GM23248 (cell line): ENCODE results near the gene ADAMTS3. TPM values are rescaled to one million over a fixed set of nuclear protein-coding genes. Genes with fewer than 3 reads are reported as not detected.
A peak's percentile ranks its signal among the peaks of the same experiment; 100 is the strongest.

Experiments
- DNase-seq: peaks from one replicate; pipeline ENCODE4 v3.0.0-alpha.2; 2015
- H2AFZ ChIP-seq: fragments of 200-600 bp; sonication (generic); 2 replicates; pipeline ENCODE4 v1.6.1; 2016; ENCODE audit warnings: antibody characterized with exemption
- H3F3A ChIP-seq: fragments of 200-600 bp; sonication (generic); 2 replicates; pipeline ENCODE4 v1.6.1; 2016; ENCODE audit warnings: mild to moderate bottlenecking, antibody characterized with exemption, mixed run types; ENCODE audit not compliant: insufficient read depth
- H3K27ac ChIP-seq: fragments of 200-600 bp; sonication (generic); 2 replicates; pipeline ENCODE4 v1.5.1; 2016; ENCODE audit warnings: mild to moderate bottlenecking
- H3K27me3 ChIP-seq: fragments of 200-600 bp; sonication (generic); replicated peaks from 2 replicates; pipeline ENCODE4 v1.6.1; 2016; ENCODE audit warnings: mild to moderate bottlenecking; ENCODE audit not compliant: insufficient read depth
- H3K36me3 ChIP-seq: fragments of 200-600 bp; sonication (generic); 2 replicates; pipeline ENCODE4 v1.6.1; 2016; ENCODE audit warnings: low read depth, mild to moderate bottlenecking
- H3K4me1 ChIP-seq: fragments of 200-600 bp; sonication (generic); 2 replicates; pipeline ENCODE4 v1.6.1; 2016; ENCODE audit warnings: mild to moderate bottlenecking; ENCODE audit not compliant: insufficient read depth
- H3K4me2 ChIP-seq: fragments of 200-600 bp; sonication (generic); one replicate; pipeline ENCODE4 v1.6.1; 2016; ENCODE audit warnings: mild to moderate bottlenecking; ENCODE audit not compliant: unreplicated experiment
- H3K4me3 ChIP-seq: fragments of 200-600 bp; sonication (generic); 2 replicates; pipeline ENCODE4 v1.5.1; 2016; ENCODE audit warnings: mild to moderate bottlenecking
- H3K79me2 ChIP-seq: fragments of 200-600 bp; sonication (generic); 2 replicates; pipeline ENCODE4 v1.6.1; 2016; ENCODE audit warnings: mild to moderate bottlenecking; ENCODE audit not compliant: insufficient read depth
- H3K9ac ChIP-seq: fragments of 200-600 bp; sonication (generic); 2 replicates; pipeline ENCODE4 v1.6.1; 2016; ENCODE audit warnings: mild to moderate bottlenecking
- H3K9me2 ChIP-seq: fragments of 200-600 bp; sonication (generic); 2 replicates; pipeline ENCODE4 v1.6.1; 2016; ENCODE audit warnings: mixed run types, mild to moderate bottlenecking, moderate library complexity; ENCODE audit not compliant: insufficient read depth
- H3K9me3 ChIP-seq: fragments of 200-600 bp; sonication (generic); one replicate; pipeline ENCODE4 v1.6.1; 2017; ENCODE audit warnings: low read depth
- H4K20me1 ChIP-seq: fragments of 200-600 bp; sonication (generic); 2 replicates; pipeline ENCODE4 v1.6.0; 2016; ENCODE audit not compliant: insufficient read depth
- EZH2 ChIP-seq: fragments of 200-600 bp; sonication (generic); IDR thresholded peaks from 2 replicates; pipeline ENCODE4 v1.6.1; 2018; ENCODE audit warnings: antibody characterized with exemption, mild to moderate bottlenecking; ENCODE audit not compliant: insufficient read depth, poor library complexity, severe bottlenecking
- EZH2phosphoT487 ChIP-seq: fragments of 200-600 bp; sonication (generic); IDR thresholded peaks from 2 replicates; pipeline ENCODE4 v1.6.1; 2018; ENCODE audit warnings: antibody characterized with exemption, moderate library complexity, mild to moderate bottlenecking, low read depth; ENCODE audit not compliant: insufficient read depth
- WGBS, 2 experiments: methylation state at CpG; one replicate each; pipeline ENCODE4 v1.1.6; 2015 to 2017; ENCODE audit warnings: low lambda C conversion rate in 2 of 2, low coverage in 1 of 2; ENCODE audit errors: missing lambda C conversion rate in 2 of 2; 5-methylcytosine and 5-hydroxymethylcytosine counted together
- in situ Hi-C: fragments of 300-500 bp; cut with MboI; formaldehyde crosslinking; loops from 2 replicates; pipeline ENCODE4 v1.15.0; 2020
- polyA plus RNA-seq: library from polyadenylated mRNA; unstranded; fragments of >200 nt; fragmentation: Nextera tagmentation; extraction: Ambion mirVana; gene quantifications from 2 replicates; pipeline ENCODE4 v1.2.1, GENCODE V29; 2016
- total RNA-seq: library from RNA; depleted of rRNA; stranded (reverse); fragments of >200 nt; shearing (Covaris generic); gene quantifications from 2 replicates; pipeline ENCODE4 v1.2.3, GENCODE V29; 2014; rRNA removed

Gene ADAMTS3
- total RNA-seq (0.43 and 1.3 TPM in 2 replicates), polyA plus RNA-seq (0.20 and 0.44 TPM in 2 replicates)

- in situ Hi-C loops: no loop called here
- peak within 1 kb of the TSS; percentile 94 for H3K4me3 ChIP-seq
- peak within 1 kb of the TSS; percentile 71 for H3K9ac ChIP-seq
- H3K27me3 ChIP-seq: no peaks in the 10 kb centered on the region
- no peak within 1 kb of the TSS for H3K27ac ChIP-seq
- no peaks in the 10 kb centered on the region for H3K9me2 ChIP-seq
- peak within 1 kb of the TSS; percentile 97 for H2AFZ ChIP-seq
- H3K4me1 ChIP-seq: no peaks in the 10 kb centered on the region
- peak; percentile 67 for DNase-seq
- no peaks in the 10 kb centered on the region for H3K79me2 ChIP-seq
- 1 to 2% methylated on average over 30 to 46 of the region's 59 CpGs for WGBS, 2 experiments
- no peaks in the 10 kb centered on the region for H3F3A ChIP-seq
- peak within 1 kb of the TSS; percentile 96 for H3K4me2 ChIP-seq
- H4K20me1 ChIP-seq: no peaks in the 10 kb centered on the region
- H3K36me3 ChIP-seq: no peaks in the 10 kb centered on the region
- TF ChIP-seq EZH2 (no peak), EZH2phosphoT487 (no peak)
- H3K9me3 ChIP-seq: no peaks in the 10 kb centered on the region
Observed at GRCh38 chr4:72568959-72569718, at the start of gene ADAMTS3. Gene ADAMTS3, minus strand, starts transcription at chr4:72569221. Its CDS starts 459 bp downstream, at chr4:72568762.

DNA sequence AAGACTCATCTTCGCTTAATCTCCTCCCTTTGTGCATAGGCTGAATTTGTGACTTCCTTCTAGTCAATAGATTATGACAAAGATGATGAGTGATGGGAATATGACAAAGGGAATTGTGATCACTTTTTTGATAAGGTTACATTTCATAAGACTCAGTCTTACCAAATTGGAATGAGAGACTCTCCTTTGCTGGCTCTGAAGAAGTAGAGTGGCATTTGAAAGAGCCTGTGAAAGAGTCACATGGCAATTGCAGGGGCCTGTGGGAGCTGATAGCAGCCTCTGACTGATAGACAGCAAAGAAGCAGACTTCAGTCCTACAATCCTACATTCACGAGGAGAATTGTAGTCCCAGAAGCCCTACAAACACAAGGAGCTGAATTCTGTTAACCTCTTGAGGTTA lies 44.9 kb upstream of the ADAMTS3 start:
- Histone ChIP-seq H3K4me3 (no peak overlapping the region), H3K27ac (no peak overlapping the region), H3K79me2 (no peaks in the 10 kb centered on the region), H3K9ac (no peak overlapping the region), H3K4me1 (no peaks in the 10 kb centered on the region), H3K36me3 (no peaks in the 10 kb centered on the region), H3K4me2 (no peak overlapping the region), H4K20me1 (no peaks in the 10 kb centered on the region), H3F3A (no peaks in the 10 kb centered on the region), H3K9me2 (no peaks in the 10 kb centered on the region; the same call in 1 of the 2 replicates), H3K27me3 (peaks cover 39% of the 10 kb centered on the region; the same call in 1 of the 2 replicates), H2AFZ (no peak overlapping the region), H3K9me3 (no peaks in the 10 kb centered on the region)
- TF ChIP-seq EZH2 (no peak), EZH2phosphoT487 (no peak)
- no peak for DNase-seq
- WGBS, 2 experiments: 58 to 71% methylated on average over 2 of the region's 2 CpGs
- in situ Hi-C loops: no loop called here

DNA sequence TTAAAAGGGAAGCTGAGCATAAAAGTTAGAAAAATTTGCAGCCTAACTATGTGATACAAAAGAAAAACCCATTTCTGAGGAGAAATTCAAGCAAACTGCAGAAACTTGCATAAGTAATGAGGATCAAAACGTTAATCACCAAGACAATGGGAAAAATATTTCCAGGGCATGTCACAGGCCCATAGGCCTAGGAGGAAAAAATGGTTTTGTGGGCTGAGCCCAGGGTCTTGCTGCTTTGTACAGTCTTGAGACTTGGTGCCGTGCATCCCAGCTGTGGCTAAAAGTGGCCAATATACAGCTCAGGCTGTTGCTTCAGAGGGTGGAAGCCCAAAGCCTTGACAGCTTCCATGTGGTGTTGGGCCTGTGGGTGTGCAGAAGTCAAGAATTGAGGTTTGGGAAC lies 37.7 kb upstream of the ADAMTS3 start:
- no peak for DNase-seq
- Histone ChIP-seq H3K9me3 (no peaks in the 10 kb centered on the region), H3K9me2 (no peaks in the 10 kb centered on the region), H3K9ac (no peak overlapping the region), H3K4me3 (no peak overlapping the region), H3K27me3 (peaks cover 23% of the 10 kb centered on the region; the same call in 1 of the 2 replicates), H3K4me1 (no peaks in the 10 kb centered on the region), H3K36me3 (no peaks in the 10 kb centered on the region), H3K79me2 (no peaks in the 10 kb centered on the region), H2AFZ (no peak overlapping the region), H3F3A (no peaks in the 10 kb centered on the region), H3K4me2 (no peak overlapping the region), H4K20me1 (no peaks in the 10 kb centered on the region), H3K27ac (no peak overlapping the region)
- in situ Hi-C loops: no loop called here
- TF ChIP-seq EZH2phosphoT487 (no peak), EZH2 (no peak)
- 9 to 22% methylated on average over 2 of the region's 2 CpGs for WGBS, 2 experiments

DNA sequence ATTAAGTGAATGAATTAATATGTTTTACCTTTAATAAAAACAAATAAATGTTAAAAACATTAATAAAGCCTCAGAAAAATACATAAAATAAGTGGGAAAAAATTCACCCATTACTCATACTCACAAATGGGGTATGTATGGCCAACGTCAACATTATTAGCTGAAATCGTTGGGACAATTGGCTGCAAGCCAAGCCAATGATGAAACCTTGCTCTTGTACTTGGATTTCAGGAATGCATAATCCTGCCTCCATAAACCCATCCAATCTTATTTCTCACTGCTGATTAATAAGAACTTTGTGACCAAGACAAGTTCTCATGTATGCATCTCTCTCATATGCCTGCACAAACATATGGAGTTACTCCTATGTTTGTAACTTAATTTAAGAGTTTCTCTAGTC lies 35.3 kb upstream of the ADAMTS3 start:
- Histone ChIP-seq H4K20me1 (no peaks in the 10 kb centered on the region), H3K9me3 (no peaks in the 10 kb centered on the region), H3K27ac (no peak overlapping the region), H3K9me2 (no peaks in the 10 kb centered on the region), H3K4me1 (no peaks in the 10 kb centered on the region), H3K36me3 (no peaks in the 10 kb centered on the region), H2AFZ (no peak overlapping the region), H3K27me3 (0 out of 2 replicates have a peak, but pooled peaks cover 7% of the 10 kb centered on the region), H3K9ac (no peak overlapping the region), H3K4me3 (no peak overlapping the region), H3K79me2 (no peaks in the 10 kb centered on the region), H3K4me2 (no peak overlapping the region), H3F3A (no peaks in the 10 kb centered on the region)
- in situ Hi-C loops: no loop called here
- TF ChIP-seq EZH2phosphoT487: no peak
- TF ChIP-seq EZH2: no peak
- DNase-seq: peak; percentile 4
- 6% methylated on average over 2 of the region's 2 CpGs for WGBS, 2 experiments
